Progenitor cell of endocrine pancreas (in vitro differentiated cells): ENCODE measurements around the gene FOXP2. TPM values are rescaled to one million over a fixed set of nuclear protein-coding genes. Genes with fewer than 3 reads are reported as not detected.

Source experiments
- DNase-seq: peaks from one replicate; pipeline ENCODE4 v3.0.0; 2021; ENCODE audit warnings: low spot score; ENCODE audit not compliant: unreplicated experiment
- H3K27ac Mint-ChIP-seq: 2 replicates; pipeline ENCODE4 v1.8.0; 2021; ENCODE audit warnings: mild to moderate bottlenecking, moderate library complexity, mixed read lengths
- H3K27me3 Mint-ChIP-seq: 2 replicates; pipeline ENCODE4 v1.8.0; 2021; ENCODE audit warnings: mixed read lengths
- H3K36me3 Mint-ChIP-seq: 2 replicates; pipeline ENCODE4 v1.8.0; 2022; ENCODE audit warnings: mixed read lengths; ENCODE audit not compliant: insufficient read depth
- H3K4me1 Mint-ChIP-seq: 2 replicates; pipeline ENCODE4 v1.8.0; 2021; ENCODE audit warnings: low read depth, mixed read lengths
- H3K4me3 Mint-ChIP-seq: 2 replicates; pipeline ENCODE4 v1.8.0; 2021; ENCODE audit warnings: low read depth, mild to moderate bottlenecking, moderate library complexity, mixed read lengths
- H3K9me3 Mint-ChIP-seq: 2 replicates; pipeline ENCODE4 v1.8.0; 2021; ENCODE audit warnings: low read depth, mixed read lengths
- CTCF ChIP-seq: fragments of 200-600 bp; sonication (generic); IDR thresholded peaks from one replicate; pipeline ENCODE4 v1.5.0; 2021; ENCODE audit warnings: antibody characterized with exemption, mild to moderate bottlenecking; ENCODE audit not compliant: unreplicated experiment
- long read RNA-seq: library from polyadenylated mRNA; unstranded; transcript quantifications from one replicate; pipeline ENCODE4 v2.0.0, GENCODE V29; 2020
- total RNA-seq: library from RNA; stranded (reverse); gene quantifications from 2 replicates; pipeline ENCODE4 v1.2.1, GENCODE V29; 2021

Gene FOXP2
- 4.3 and 5.8 TPM in 2 replicates for total RNA-seq
- long read RNA-seq, partial matches to known transcripts: 4 of 8 reads
- long read RNA-seq, other reads (novel, unspliced or antisense): 4 of 8 reads

DNA sequence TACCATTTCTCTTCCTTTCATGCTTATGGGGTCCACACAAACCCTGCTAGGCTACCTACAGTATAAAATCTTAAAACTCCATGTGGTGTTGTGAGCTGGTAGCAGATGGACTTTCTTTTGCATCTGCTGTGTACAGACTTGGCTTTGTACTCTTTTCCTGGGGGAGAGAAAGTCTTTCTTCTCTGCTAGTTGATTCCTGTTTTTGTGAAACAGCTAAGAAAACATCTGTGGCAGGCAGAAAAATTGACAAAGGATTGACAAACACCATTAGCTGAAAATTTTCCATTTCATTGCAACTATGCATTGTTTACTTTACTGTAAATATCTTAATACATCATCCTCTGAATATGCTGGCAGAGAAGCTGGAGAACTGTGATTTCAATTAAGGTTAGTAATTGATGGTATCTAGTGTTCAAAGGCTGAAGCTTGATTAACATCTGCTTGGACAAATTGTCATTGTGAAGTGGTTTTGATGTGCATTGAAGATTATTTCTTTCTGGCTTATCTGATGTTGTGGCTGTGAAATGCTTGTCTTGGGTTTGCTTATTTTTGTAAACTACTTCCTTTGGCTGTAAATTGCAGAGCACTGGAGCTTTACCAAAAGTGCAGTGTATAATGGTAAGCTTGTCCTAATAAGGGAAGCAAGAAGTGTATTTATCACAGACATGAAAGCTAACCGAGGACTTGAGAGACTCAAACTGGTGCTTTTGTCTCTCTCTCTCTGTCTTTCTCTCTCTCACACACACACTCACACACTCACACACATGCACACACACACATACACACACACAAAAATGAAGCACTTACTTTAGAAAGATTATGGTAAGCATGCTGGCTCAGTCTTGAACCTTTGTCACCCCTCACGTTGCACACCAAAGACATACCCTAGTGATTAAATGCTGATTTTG, at the start of gene FOXP2:
Gene FOXP2, plus strand, starts transcription at position 660 of the 908 bp plus-strand sequence. CDS start 11,697 bp downstream, outside the sequence.
- Mint-ChIP-seq H3K9me3 (no peaks in the 10 kb centered on the region), H3K36me3 (no peaks in the 10 kb centered on the region), H3K4me3 (no peak within 1 kb of the TSS), H3K27me3 (peaks cover 3% of the 10 kb centered on the region), H3K27ac (no peak within 1 kb of the TSS), H3K4me1 (peaks cover 24% of the 10 kb centered on the region)
- DNase-seq: no peak
- TF ChIP-seq CTCF: no peak

- Mint-ChIP-seq H3K4me1 (peaks cover 1% of the 10 kb centered on the region), H3K9me3 (no peaks in the 10 kb centered on the region), H3K27me3 (no peaks in the 10 kb centered on the region), H3K27ac (no peak overlapping the region), H3K36me3 (no peaks in the 10 kb centered on the region), H3K4me3 (no peak overlapping the region)
- TF ChIP-seq CTCF: no peak
- DNase-seq: no peak
Observed at GRCh38 chr7:114365791-114366190, 48.8 kb upstream of the FOXP2 start.

- no peak for TF ChIP-seq CTCF
- Mint-ChIP-seq H3K36me3 (no peaks in the 10 kb centered on the region), H3K27me3 (no peaks in the 10 kb centered on the region), H3K4me3 (no peak overlapping the region), H3K9me3 (no peaks in the 10 kb centered on the region), H3K27ac (no peak overlapping the region), H3K4me1 (peaks cover 1% of the 10 kb centered on the region)
- DNase-seq: no peak
Observed at GRCh38 chr7:114368492-114368891, 46.1 kb upstream of the FOXP2 start.

GRCh38 chr7:114369294-114369693, 45.3 kb upstream of the FOXP2 start:
- H3K27ac Mint-ChIP-seq: no peak overlapping the region
- H3K9me3 Mint-ChIP-seq: no peaks in the 10 kb centered on the region
- H3K36me3 Mint-ChIP-seq: no peaks in the 10 kb centered on the region
- no peak overlapping the region for H3K4me3 Mint-ChIP-seq
- no peaks in the 10 kb centered on the region for H3K4me1 Mint-ChIP-seq
- H3K27me3 Mint-ChIP-seq: no peaks in the 10 kb centered on the region
- TF ChIP-seq CTCF: no peak
- DNase-seq: no peak

DNA sequence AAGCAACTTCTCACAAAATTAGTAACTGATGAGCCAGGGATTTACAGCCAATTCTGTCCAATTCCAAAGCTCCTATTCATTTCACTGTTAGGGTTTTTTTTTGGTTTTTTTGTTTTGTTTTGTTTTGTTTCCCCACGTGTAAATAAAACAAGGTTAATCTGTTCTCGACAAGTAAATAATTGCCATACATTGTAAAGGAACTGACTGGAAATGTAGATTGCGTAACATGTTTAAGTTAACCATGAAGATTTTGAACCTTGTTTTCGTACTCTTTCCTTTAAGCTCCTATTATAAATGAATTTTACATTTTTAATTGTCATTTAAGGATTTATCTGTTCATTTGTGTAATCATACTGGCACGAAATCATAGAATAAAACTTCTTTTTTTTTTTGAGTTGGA, 42.0 kb upstream of the FOXP2 start:
- no peak for DNase-seq
- peaks cover 2% of the 10 kb centered on the region for H3K9me3 Mint-ChIP-seq
- no peaks in the 10 kb centered on the region for H3K4me1 Mint-ChIP-seq
- no peaks in the 10 kb centered on the region for H3K36me3 Mint-ChIP-seq
- H3K27ac Mint-ChIP-seq: no peak overlapping the region
- H3K4me3 Mint-ChIP-seq: no peak overlapping the region
- TF ChIP-seq CTCF: no peak
- no peaks in the 10 kb centered on the region for H3K27me3 Mint-ChIP-seq
